ENCODE data around the gene GRIK5.

DNA sequence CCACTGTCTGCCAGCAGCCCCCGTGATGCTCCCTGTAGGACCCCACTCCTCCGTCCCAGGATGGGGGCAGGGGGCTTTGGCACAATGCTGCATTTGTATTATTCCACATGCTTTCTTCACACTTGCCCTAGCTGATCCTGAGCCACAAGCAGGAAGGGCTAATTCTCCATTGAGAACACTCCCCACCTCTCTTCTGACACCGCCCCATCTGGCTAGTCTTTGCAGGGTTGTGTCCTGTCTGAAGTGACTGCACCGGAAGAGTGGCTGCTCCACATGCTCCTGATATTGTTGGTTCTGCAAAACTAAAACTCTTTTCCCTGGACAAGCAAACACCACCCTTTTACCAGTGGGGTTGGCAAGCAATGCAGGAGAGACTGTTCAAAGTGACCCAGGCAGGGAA lies 23.9 kb upstream of the GRIK5 start:
- TF ChIP-seq, protein P1, sequence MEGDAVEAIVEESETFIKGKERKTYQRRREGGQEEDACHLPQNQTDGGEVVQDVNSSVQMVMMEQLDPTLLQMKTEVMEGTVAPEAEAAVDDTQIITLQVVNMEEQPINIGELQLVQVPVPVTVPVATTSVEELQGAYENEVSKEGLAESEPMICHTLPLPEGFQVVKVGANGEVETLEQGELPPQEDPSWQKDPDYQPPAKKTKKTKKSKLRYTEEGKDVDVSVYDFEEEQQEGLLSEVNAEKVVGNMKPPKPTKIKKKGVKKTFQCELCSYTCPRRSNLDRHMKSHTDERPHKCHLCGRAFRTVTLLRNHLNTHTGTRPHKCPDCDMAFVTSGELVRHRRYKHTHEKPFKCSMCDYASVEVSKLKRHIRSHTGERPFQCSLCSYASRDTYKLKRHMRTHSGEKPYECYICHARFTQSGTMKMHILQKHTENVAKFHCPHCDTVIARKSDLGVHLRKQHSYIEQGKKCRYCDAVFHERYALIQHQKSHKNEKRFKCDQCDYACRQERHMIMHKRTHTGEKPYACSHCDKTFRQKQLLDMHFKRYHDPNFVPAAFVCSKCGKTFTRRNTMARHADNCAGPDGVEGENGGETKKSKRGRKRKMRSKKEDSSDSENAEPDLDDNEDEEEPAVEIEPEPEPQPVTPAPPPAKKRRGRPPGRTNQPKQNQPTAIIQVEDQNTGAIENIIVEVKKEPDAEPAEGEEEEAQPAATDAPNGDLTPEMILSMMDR (IDR thresholded peaks at IDR 0.05; ENCODE audit: poor library complexity) = no peak
- no peak for TF ChIP-seq EZH2 (IDR thresholded peaks at IDR 0.05; ENCODE audit: borderline replicate concordance)
- TF ChIP-seq EZH2phosphoT487 (IDR thresholded peaks at IDR 0.05; ENCODE audit: low read depth, severe bottlenecking, unreplicated experiment) = no peak
